SJCRH30 (cell line): ENCODE results near the gene RGL3. TPM values are rescaled to one million over a fixed set of nuclear protein-coding genes. Genes with fewer than 3 reads are reported as not detected.
"Not testable (repeated sequence)": the region's sequence is repeated elsewhere in the genome, so short reads cannot be mapped to it uniquely, and the experiment has no call there.

Experiments
- DNase-seq, 2 experiments: peaks; one replicate each; pipeline ENCODE4 v3.0.0-alpha.2; 2015 to 2020
- H3K27ac ChIP-seq: fragments of 250-450 bp; sonication (Bioruptor Pico); 2 replicates; pipeline ENCODE4 v1.5.1; 2020; ENCODE audit warnings: mild to moderate bottlenecking, moderate library complexity
- H3K27me3 ChIP-seq: fragments of 250-450 bp; sonication (Bioruptor Pico); 2 replicates; pipeline ENCODE4 v1.5.1; 2020; ENCODE audit warnings: mild to moderate bottlenecking, moderate library complexity
- H3K36me3 ChIP-seq: fragments of 250-450 bp; sonication (Bioruptor Pico); 2 replicates; pipeline ENCODE4 v1.5.1; 2020; ENCODE audit warnings: mild to moderate bottlenecking, moderate library complexity
- H3K4me1 ChIP-seq: fragments of 250-450 bp; sonication (Bioruptor Pico); 2 replicates; pipeline ENCODE4 v1.5.1; 2020; ENCODE audit warnings: mild to moderate bottlenecking, moderate library complexity
- H3K4me3 ChIP-seq: fragments of 250-450 bp; sonication (Bioruptor Pico); 2 replicates; pipeline ENCODE4 v1.5.1; 2020; ENCODE audit warnings: mild to moderate bottlenecking, moderate library complexity
- H3K9me3 ChIP-seq: fragments of 250-450 bp; sonication (Bioruptor Pico); replicated peaks from 2 replicates; pipeline ENCODE4 v1.5.1; 2020; ENCODE audit warnings: mild to moderate bottlenecking, moderate library complexity
- total RNA-seq: library from RNA; depleted of rRNA; stranded (reverse); fragments of >200 nt; shearing (Covaris generic); gene quantifications from 2 replicates; pipeline ENCODE4 v1.2.3, GENCODE V29; 2014

Gene RGL3
- total RNA-seq, 1 experiment from 2014 or later: not detected

DNA sequence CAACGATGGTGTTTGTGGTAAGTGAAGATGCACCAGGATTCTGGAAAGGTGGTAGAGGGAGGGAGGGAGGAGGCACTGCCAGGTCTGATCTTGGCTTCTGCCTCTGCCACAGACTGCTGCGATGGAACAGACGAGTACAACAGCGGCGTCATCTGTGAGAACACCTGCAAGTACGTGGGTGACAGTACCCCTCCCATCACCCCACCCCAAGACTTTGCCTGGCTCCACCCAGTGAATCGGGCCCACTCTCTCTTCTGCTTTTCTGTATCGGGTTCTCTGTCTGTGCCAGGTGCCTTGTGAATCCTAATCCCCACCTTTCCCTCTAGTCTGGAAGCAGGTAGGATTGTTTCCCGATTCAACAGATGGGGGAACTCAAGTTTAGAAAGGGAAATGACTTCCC lies 18.8 kb upstream of the RGL3 start:
- Histone ChIP-seq H3K4me3 (no peak overlapping the region), H3K27ac (no peak overlapping the region), H3K36me3 (peaks cover 24% of the 10 kb centered on the region), H3K9me3 (no peaks in the 10 kb centered on the region), H3K27me3 (no peaks in the 10 kb centered on the region), H3K4me1 (no peaks in the 10 kb centered on the region)
- DNase-seq: no peak

DNA sequence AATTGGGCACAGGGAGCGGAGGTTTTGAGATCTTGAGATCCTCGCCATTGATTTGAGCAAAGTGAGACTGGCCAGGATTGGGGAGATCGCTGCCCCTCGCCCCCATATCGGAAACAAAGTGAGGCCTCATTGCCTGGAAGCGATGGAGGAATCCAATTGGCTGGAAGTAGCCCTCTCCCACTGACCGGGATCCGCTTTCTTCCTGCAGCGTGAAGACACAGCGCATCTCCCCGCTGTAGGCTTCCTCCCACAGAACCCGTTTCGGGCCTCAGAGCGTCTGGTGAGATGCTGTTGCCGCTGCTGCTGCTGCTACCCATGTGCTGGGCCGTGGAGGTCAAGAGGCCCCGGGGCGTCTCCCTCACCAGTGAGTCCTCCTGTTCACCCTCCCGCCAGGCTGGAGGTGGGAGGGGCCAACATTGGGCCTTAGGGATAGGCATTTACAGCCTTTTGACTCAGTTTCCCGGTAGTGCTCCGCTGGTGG lies 16.8 kb upstream of the RGL3 start:
- Histone ChIP-seq H3K36me3 (peaks cover 10% of the 10 kb centered on the region), H3K4me1 (no peaks in the 10 kb centered on the region), H3K9me3 (no peaks in the 10 kb centered on the region), H3K4me3 (peak overlapping the region; percentile 82), H3K27ac (peak overlapping the region; percentile 69), H3K27me3 (no peaks in the 10 kb centered on the region)
- peak; percentile 35 to 44 for DNase-seq

DNA sequence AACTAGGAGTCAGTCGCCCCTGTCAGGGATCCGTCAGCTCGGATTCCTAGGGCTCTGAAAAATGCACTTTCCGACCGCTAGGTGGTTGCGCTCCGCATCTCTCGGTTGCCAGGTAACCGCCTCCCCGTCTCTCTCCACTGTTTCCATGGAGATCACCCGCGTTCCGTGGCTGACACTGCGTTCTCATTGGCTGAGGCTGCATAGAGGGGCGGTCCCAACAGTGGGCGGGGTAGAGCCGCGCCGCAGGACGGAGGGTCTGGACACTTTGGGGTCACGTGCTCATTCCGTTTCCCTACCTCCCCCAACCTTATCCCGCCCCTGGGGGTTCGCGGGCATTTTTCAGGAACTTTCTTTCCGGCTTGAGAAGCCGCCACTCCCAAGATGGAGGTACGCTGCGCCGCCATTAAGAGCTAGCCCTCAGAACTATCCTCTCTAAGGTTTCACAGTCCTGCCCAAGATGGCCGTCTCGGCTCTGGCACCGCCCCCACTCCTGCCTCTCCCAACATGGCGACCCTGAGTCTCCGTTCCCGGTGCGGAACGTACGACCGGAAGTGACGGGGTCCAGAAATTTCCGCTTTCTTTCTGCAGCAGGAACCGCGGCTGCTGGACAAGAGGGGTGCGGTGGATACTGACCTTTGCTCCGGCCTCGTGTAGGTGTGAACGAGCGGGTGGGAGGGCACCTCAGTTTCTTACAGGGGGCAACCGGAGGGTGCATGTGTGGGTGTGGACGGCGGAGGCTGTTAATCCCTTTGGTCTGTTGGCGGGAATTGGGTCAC lies 16.1 kb upstream of the RGL3 start, which contains the start of the genes ODAD3 and PRKCSH:
Gene ODAD3, minus strand, starts transcription at position 65 of the 776 bp plus-strand sequence. CDS start 105 bp downstream, outside the sequence.
Gene PRKCSH, plus strand, starts transcription at position 579 of the 776 bp plus-strand sequence. CDS start 483 bp downstream, outside the sequence.
- peak within 1 kb of the TSS; percentile 82 for H3K4me3 ChIP-seq
- no peaks in the 10 kb centered on the region for H3K4me1 ChIP-seq
- H3K9me3 ChIP-seq: no peaks in the 10 kb centered on the region
- H3K36me3 ChIP-seq: peaks cover 10% of the 10 kb centered on the region
- peak; percentile 99 for DNase-seq
- H3K27me3 ChIP-seq: no peaks in the 10 kb centered on the region
- peak within 1 kb of the TSS; percentile 69 for H3K27ac ChIP-seq

DNA sequence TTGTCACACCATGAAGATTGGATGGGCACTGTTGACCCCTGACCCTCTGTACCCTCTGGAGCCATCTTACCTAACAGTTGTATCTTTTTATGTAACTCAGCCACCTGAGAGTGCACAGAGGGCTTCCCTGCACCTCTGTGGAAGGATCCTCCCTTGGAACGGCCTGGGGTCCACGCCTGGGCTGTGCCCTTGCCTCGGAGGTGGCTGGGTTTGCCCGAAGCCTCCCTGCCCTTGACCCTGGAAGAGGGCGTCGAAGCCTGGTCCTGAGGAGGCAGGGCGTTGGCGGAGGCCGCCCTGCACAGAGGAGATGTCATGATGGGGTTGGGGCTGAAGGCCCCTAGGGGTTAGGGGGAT lies 15.6 kb upstream of the RGL3 start:
- no peak for DNase-seq
- no peak overlapping the region for H3K27ac ChIP-seq

DNA sequence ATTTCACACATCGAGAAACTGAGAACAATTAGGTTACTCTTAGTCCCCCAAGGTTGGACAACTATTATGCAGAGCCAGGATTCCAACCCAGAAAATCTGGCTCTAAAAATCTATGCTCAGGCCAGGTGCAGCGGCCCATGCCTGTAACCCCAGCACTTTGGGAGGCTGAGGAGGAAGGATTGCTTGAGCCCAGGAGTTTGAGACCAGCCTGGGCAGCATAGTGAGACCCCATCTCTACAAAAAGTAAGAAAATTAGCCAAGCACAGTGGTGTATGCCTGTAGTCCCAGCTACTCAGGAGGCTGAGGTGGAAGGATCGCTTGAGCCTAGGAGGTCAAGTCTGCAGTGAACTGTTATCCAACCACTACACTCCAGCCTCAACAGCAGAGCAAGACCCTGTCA lies 14.4 kb upstream of the RGL3 start:
- H3K27ac ChIP-seq, H3K4me1 ChIP-seq, DNase-seq, H3K9me3 ChIP-seq, H3K27me3 ChIP-seq, H3K36me3 ChIP-seq, H3K4me3 ChIP-seq: not testable (repeated sequence)

More for the DNA sequence above, 15.6 kb upstream of the RGL3 start:
- Histone ChIP-seq H3K27me3 (no peaks in the 10 kb centered on the region), H3K9me3 (no peaks in the 10 kb centered on the region), H3K4me3 (peak overlapping the region; percentile 82), H3K36me3 (peaks cover 10% of the 10 kb centered on the region), H3K4me1 (no peaks in the 10 kb centered on the region)

DNA sequence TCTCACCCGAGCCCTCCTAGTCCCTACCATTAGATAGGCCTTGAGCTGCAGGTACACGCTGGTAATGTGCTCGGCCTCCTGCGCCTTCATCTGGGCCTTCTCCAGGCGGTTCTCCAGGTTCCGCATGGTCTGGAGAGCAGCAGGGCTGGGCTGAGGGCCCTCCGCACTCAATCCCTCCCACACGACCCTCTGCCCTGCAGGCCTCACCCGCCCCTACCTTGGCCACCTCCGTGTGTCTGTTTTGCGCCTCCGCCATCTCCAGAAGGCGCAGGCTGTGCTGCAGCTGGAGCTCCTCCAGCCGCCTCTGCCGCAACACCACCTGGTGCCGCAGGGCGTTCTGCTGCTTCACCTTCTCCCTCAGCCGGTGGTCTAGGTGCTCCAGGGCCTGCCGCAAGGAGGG lies 7.5 kb upstream of the RGL3 start:
- Histone ChIP-seq H3K27ac (no peak overlapping the region), H3K4me1 (no peaks in the 10 kb centered on the region), H3K36me3 (no peaks in the 10 kb centered on the region), H3K9me3 (no peaks in the 10 kb centered on the region), H3K4me3 (no peak overlapping the region), H3K27me3 (no peaks in the 10 kb centered on the region)
- DNase-seq: no peak

DNA sequence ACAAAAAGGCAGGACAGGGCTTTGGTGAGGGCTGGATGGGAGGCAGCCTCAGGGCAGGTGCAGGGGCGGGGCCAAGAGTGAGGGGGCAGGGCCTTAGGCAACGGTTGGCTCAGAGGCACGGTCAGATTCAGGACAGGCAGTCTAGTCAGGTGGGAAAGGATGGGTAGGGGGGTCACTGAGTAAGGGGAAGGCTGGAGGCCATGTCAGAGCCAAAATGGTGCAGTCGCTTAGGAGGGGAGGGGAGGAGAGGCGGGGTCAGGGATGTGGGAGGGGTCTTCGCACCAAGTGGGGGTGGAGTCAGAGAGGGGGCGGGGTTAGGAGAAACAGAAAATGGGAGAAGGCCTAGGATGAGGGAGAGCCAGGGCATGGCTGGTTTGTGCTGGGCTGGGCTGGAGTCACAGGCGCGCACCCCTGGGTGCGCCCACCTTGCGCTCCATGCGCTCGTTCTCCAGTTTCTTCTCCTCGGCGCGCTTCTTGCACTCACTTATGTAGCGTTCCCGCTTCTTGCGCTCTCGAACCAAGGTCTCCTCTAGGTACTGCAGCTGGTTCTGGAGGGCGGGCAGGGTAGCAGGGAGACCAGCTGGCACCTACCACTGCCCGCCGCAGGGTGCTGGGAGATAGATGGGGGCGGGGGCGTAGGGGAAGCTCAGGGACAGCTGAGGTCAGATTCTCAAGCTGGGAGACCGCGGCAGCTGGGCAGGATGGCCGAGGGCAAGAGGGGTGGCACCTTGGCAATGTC lies 6.8 kb upstream of the RGL3 start:
- Histone ChIP-seq H3K27ac (no peak overlapping the region), H3K36me3 (no peaks in the 10 kb centered on the region), H3K4me1 (no peaks in the 10 kb centered on the region), H3K4me3 (no peak overlapping the region), H3K9me3 (no peaks in the 10 kb centered on the region), H3K27me3 (no peaks in the 10 kb centered on the region)
- DNase-seq: no peak

DNA sequence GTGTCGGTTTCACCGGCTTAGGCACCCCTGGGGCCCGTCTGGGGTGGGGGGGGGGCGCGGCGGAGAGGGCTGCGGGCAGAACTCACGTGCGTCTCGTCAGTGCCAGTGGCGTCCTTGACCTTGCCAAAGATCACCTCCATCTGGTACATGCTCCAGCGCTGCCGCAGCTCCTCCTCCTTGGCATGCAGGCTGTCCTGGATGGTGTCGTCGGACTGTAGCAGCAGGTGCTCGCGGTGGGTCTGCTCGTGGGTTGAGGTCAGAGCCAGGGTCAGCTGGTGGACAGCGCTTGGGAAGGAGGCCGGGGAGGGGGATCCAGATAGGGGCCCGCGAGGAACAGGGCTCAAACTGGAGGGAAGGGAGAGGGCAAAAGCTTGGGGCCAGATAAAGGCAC lies 4.7 kb upstream of the RGL3 start:
- H3K4me3 ChIP-seq: no peak overlapping the region
- H3K4me1 ChIP-seq: no peaks in the 10 kb centered on the region
- no peaks in the 10 kb centered on the region for H3K36me3 ChIP-seq
- H3K27me3 ChIP-seq: 0 out of 2 replicates have a peak, but pooled peaks cover 2% of the 10 kb centered on the region
- no peak overlapping the region for H3K27ac ChIP-seq
- no peak for DNase-seq
- no peaks in the 10 kb centered on the region for H3K9me3 ChIP-seq

DNA sequence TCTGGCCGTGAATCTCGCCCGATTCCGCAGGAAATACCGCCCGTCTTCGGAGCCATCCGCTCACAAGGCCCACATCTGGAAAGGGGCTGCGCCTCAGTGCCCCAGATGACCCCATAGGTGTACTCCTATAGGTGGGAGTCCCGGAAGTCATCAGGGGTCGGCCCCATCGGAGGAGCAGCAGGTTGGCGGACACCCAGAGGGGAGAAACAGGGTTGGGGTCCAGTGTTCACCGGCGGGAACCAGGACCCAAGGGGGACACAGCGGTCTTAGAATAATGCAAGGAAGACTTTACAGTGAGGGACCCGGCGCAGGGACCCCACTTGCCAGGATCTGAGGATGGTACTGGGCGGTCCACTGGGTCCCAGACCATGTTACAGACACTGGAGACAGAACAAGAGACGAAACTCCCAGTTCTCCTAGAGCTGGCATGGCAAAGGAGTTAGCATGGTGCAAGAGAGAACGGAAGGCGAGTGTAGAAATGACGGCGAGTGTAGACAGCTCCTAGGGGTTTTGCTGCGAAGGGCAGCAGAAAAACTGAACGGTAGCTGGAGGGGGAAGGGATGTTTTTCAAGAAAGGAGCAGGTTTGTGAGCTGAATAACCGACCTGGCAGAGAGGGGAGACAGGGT lies 4.2 kb upstream of the RGL3 start:
- no peak overlapping the region for H3K4me3 ChIP-seq
- H3K27me3 ChIP-seq: 0 out of 2 replicates have a peak, but pooled peaks cover 2% of the 10 kb centered on the region
- no peak overlapping the region for H3K27ac ChIP-seq
- no peaks in the 10 kb centered on the region for H3K36me3 ChIP-seq
- H3K4me1 ChIP-seq: no peaks in the 10 kb centered on the region
- no peaks in the 10 kb centered on the region for H3K9me3 ChIP-seq
- no peak for DNase-seq

DNA sequence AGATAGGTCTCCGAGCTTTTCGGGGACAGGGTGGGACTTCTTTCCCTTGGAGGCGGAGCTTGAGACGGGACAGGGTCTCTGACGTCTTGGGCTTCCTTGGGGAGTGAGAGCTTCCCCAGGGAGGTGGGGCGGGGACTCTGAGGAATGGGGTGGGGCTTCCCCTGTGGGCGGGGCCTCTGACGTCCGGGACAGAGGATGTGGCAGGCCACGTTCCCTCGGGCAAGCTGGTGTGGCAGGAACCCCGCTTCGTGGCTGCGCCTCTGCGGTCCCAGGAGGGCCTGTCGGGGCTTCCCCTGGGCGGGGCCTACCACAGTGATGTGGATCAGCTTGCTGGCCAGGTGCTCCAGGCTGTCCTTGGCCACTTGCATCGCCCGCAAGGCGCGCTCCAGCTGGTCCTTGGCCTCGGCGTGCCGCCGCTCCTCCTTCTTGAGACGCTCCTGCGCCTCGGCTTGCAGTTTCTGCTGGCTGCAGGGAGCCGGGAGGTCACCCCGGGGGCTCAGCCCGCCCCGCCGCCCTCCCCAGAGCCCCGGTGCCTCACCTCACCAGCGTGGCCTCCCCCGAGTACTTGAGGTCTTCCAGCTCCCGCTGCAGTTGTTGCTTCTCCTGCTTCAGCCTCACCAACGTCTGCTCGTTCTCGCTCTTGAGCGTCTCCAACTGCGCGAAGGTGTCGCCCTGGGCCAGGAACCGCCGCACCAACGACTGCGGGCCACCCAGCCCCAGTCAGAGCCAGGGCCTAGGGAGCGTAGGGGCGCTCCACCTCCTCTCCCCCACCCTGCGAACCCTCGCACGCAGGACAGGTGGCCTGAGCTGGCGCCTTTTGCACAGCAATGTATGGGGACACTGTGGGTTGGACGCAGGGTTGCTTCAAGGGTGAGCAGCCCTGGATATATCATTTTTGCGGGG lies 3.3 kb upstream of the RGL3 start:
- H3K27me3 ChIP-seq: 0 out of 2 replicates have a peak, but pooled peaks cover 2% of the 10 kb centered on the region
- no peak for DNase-seq
- no peaks in the 10 kb centered on the region for H3K4me1 ChIP-seq
- no peak overlapping the region for H3K27ac ChIP-seq
- H3K9me3 ChIP-seq: no peaks in the 10 kb centered on the region
- no peak overlapping the region for H3K4me3 ChIP-seq
- no peaks in the 10 kb centered on the region for H3K36me3 ChIP-seq

DNA sequence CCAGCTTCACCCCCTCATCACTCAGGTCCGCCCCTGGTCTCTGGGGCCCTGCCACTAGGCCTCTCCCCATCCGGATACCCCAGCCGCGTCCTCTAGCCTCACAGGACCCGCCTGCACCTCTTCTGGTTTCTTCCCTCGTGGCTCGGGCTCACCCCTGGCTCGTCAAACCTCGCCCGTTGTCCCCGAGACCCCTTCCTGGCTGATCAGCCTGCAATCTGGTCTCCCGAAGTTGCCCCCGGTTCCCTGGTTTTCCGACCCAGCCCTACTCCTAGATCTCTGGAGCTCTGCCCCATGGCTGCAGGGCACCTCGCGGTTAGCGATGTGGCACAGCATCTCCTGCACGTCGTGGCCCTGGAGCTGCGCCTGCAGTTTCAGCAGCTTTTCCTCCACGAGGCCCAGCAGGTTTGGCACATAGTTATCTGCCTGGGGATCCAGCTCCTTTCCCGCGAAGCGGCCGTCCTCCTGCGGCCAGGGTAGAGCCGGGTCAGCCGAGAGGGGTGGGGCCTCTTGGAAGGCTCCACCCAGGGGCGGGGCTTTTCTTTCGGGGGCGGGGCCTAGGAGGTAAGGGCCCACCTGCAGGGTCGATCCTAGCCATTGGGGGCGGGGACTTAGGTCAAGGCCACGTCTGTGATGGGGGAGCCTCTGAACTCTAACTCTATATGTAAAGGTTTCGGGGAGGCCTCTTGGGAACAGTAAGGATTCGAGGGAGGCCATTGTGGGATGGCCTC lies 2.4 kb upstream of the RGL3 start:
- Histone ChIP-seq H3K36me3 (no peaks in the 10 kb centered on the region), H3K27me3 (0 out of 2 replicates have a peak, but pooled peaks cover 2% of the 10 kb centered on the region), H3K4me3 (no peak overlapping the region), H3K9me3 (no peaks in the 10 kb centered on the region), H3K27ac (no peak overlapping the region), H3K4me1 (no peaks in the 10 kb centered on the region)
- no peak for DNase-seq

DNA sequence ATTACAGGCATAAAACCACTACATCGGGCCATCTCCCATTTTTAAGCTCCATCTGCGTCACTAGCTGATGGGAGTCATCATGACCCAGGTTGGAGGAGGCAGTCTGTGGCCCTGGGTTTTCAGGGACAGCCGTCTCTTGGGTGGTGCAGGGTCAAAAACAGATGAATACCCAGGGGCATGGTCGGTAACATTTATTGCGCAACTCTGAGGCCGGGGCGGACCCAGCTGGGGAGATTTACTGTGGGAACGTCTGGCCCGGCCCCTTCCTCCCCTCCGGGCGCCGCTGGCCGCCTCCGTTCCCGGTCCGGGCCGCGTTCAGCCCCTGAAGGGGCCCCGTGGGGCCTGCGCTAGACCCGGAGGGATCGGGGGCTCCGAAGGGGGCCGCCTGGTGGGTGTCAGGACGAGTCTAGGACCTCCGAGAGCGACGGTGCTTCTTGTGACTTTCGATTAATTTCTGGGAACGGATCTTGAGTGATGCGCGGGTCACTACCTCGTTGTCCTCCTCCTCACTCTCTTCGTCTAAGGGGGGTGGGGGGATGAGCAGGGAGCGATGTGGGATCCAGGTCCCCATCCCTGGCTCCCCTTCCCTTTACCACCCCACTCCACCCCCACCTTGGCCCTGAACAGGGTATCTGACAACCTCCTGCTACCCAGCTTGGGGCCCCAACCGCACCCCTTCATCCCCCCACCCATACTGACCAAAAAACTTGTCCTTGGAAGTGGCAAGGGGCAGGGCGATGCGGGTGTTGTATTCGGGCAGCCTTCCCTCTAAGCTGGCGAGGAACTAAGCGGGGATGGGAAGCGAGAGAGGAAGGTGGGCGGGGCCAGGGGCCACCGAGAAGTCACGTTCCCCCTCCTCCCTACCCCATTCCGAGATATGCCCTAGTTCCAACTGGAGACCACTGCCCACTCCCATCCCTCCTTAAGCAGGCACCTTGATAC lies 1.6 kb upstream of the RGL3 start:
- H3K27me3 ChIP-seq: 0 out of 2 replicates have a peak, but pooled peaks cover 2% of the 10 kb centered on the region
- H3K4me1 ChIP-seq: no peaks in the 10 kb centered on the region
- H3K27ac ChIP-seq: no peak overlapping the region
- H3K4me3 ChIP-seq: peak overlapping the region; percentile 42
- H3K9me3 ChIP-seq: no peaks in the 10 kb centered on the region
- H3K36me3 ChIP-seq: no peaks in the 10 kb centered on the region
- DNase-seq: peak in 1 of 2 experiments; percentile 32
